ENCODE results near the gene PRKAG2.

The PRKAG2 gene

DNA sequence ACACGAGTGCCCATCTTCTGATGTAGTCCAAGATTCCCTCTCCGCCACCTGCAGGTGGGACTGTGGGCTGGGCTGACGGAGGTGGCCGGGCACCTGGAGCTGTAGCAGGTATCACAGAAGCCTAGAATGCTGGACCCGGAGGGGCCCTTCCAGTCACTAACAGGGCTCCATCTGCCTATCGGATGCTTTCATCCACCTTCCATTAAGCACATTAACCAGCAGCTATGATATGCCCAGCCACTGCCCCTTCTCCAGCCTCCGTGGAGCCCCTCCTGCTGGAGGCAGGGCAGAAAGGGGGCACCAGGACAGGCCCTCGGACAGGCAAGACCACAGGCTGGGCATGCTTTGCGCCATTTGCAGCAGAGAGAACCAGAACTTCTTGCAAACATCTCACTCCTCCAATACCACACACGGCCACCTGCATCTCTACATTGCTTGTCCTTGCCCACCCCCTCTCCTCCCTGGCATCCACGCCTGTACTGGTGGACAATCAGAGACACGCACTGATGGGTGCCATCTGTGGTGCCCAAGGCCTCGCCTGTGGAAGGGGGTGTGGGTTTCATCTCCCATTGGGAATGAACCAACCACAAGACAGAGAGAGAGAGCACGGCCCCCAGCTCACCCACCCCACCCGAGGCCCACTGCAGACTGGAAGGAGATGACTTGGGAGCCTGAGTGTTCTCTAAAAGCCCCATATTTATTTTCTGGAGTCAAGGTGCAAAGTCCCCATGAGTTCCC is 16.8 kb downstream of the PRKAG2 start:
- DNase-seq (ENCODE audit: low read depth): no peak
- TF ChIP-seq, protein P1, sequence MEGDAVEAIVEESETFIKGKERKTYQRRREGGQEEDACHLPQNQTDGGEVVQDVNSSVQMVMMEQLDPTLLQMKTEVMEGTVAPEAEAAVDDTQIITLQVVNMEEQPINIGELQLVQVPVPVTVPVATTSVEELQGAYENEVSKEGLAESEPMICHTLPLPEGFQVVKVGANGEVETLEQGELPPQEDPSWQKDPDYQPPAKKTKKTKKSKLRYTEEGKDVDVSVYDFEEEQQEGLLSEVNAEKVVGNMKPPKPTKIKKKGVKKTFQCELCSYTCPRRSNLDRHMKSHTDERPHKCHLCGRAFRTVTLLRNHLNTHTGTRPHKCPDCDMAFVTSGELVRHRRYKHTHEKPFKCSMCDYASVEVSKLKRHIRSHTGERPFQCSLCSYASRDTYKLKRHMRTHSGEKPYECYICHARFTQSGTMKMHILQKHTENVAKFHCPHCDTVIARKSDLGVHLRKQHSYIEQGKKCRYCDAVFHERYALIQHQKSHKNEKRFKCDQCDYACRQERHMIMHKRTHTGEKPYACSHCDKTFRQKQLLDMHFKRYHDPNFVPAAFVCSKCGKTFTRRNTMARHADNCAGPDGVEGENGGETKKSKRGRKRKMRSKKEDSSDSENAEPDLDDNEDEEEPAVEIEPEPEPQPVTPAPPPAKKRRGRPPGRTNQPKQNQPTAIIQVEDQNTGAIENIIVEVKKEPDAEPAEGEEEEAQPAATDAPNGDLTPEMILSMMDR (IDR thresholded peaks at IDR 0.05; ENCODE audit: insufficient read depth, low read depth, low read length, missing control alignments): no peak
- no peak overlapping the region for H3K4me3 ChIP-seq (ENCODE audit: low read length)

DNA sequence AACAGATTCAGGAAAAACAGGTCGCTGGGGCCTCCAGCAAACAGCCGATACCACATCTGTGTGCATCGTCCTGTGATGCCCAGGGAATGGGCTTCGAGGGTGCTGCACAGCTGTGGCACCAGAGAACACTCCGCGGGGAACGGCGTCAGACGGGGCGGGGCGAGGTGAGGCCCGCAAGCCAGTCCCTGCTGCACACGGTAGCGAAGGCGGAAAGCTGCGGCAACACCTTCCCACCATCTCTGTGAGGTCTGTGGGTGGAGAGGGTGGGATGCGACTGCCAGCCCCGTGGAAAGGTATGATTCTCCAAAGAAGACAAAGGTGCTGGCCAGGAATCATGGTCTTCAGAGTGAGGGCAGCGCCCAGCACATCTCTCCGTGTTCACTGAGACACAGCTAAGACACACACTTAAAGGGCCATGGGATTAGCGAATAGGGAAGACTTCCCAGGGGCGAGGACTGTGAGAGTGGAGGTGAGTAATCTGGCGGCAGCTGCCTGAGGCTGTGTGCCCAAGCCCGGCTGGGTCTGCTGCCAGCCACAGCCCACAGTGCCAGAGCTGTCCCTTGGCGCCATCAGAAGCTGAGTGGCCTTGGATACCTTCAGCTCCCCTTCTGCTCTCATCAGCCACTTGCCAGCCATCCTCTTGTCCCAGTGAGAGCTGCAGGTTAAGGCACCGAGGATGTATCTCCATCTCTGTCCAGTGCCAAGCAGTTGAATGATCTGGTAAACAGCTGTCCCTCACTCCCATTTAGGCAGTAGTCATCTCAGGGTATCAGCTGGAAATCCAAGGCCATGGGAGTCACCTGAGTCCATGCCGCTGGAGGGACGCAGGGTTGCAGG is 17.6 kb downstream of the PRKAG2 start:
- DNase-seq (ENCODE audit: low read depth): peak; percentile 9
- no peak overlapping the region for H3K4me3 ChIP-seq (ENCODE audit: low read length)
- TF ChIP-seq, protein P1 (IDR thresholded peaks at IDR 0.05; ENCODE audit: insufficient read depth, low read depth, low read length, missing control alignments): no peak

DNA sequence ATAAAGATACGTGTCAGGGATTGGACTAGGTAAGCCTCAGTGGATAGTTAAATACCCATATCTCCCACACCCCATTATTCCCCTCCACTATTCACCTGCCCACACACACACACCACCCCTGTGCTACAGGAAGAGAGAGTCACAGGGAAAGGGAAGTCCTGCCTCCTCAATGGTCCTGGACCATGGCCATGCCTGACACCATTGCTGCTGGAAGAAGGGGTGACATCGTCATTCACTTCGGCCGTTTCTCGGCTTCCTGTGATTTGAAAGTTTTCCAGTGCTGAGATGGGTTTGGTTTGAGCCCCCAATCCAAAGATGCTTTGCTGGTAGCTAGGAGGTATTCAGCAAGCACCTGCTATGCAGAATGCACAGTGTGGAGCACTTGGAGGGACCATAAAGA is 18.5 kb downstream of the PRKAG2 start:
- no peak for DNase-seq (ENCODE audit: low read depth)
- TF ChIP-seq, protein P1 (IDR thresholded peaks at IDR 0.05; ENCODE audit: insufficient read depth, low read depth, low read length, missing control alignments): no peak
- no peak overlapping the region for H3K4me3 ChIP-seq (ENCODE audit: low read length)

DNA sequence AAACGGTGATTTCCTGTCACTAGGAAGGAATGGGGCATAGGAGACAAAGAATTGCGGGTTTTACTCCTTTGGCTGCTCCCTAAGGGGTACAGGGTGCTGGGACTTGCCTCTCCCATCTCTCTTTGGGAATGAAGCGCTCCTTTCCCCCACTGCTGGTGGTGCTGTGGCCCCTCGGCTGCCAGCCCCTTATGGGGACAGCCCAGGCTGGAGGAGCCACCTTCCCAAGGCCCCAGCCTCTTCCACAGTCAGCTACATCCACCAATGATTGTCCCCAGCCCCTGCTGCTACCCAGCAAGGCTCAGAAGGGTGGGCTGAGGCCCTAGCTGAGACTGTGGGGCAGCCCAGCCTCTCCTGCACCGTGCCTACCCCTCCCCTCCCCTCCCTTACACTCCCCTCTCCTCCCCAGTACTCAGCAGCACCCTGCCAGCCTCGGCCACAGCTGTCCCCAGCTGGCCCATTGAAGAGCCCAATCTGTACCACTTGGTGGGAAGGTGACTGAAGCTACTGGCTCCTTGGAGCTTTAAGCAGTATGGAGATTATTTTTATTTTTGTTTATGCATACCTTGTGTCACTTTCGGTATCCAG is 19.0 kb downstream of the PRKAG2 start:
- H3K4me3 ChIP-seq (ENCODE audit: low read length): no peak overlapping the region
- TF ChIP-seq, protein P1 (IDR thresholded peaks at IDR 0.05; ENCODE audit: insufficient read depth, low read depth, low read length, missing control alignments): no peak
- no peak for DNase-seq (ENCODE audit: low read depth)

DNA sequence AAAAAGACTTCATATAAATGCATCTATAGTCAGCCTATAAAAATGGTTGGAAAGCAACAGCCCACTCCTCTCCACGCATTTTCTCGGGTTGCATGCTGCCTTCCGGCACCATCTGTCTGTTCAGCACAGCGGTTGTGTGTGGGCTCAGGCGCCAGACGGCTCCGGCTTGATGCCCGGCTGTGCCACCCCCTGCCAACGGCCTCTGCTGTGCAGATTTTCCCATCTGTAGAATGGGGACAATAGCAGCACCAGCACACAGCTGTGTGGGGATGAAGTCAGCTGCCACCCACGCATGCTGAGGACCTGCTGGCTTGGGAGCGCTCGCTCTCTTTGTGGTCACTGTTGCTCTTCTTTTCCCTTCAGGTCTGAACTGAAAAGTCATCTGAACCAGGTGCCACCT is 19.5 kb downstream of the PRKAG2 start:
- TF ChIP-seq, protein P1 (IDR thresholded peaks at IDR 0.05; ENCODE audit: insufficient read depth, low read depth, low read length, missing control alignments): no peak
- no peak for DNase-seq (ENCODE audit: low read depth)
- H3K4me3 ChIP-seq (ENCODE audit: low read length): no peak overlapping the region

DNA sequence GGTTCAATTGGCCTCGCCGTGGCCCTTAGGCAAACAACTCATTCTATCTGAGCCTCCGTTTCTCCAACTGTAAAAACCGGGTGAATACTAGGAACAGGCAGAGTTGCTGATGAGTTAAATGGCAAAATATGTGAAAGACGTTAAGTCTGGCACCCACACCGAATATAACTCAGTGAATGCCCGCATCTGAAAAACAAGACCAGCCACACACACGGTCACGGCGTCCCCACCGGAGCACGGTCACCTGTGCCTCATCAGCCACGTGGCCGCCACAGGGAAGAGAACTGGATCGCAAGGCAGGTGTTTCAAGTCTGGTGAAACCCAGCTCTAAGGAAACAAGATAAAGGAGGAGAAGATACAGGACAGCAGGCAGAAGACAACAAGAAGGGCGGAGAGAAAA is 20.4 kb downstream of the PRKAG2 start:
- DNase-seq (ENCODE audit: low read depth): no peak
- H3K4me3 ChIP-seq (ENCODE audit: low read length): no peak overlapping the region
- TF ChIP-seq, protein P1 (IDR thresholded peaks at IDR 0.05; ENCODE audit: insufficient read depth, low read depth, low read length, missing control alignments): no peak
